Urothelium cell line (cell line): Measurements from ENCODE around the gene ABCA8.

Source experiments
- DNase-seq: peaks from one replicate; pipeline ENCODE4 v3.0.0; 2011; ENCODE audit warnings: low spot score, mixed read lengths
- FAIRE-seq: peaks from 2 replicates; lab custom pipeline; 2011; peaks lifted over from hg19 to GRCh38; lab: Jason Lieb, UNC

The ABCA8 gene

GRCh38 chr17:68870161-68870826, 84.9 kb downstream of the ABCA8 start:
- no peak for FAIRE-seq
- no peak for DNase-seq

- DNase-seq (peak; percentile 18), FAIRE-seq (no peak)
Observed at GRCh38 chr17:68868708-68869107, 86.5 kb downstream of the ABCA8 start.

GRCh38 chr17:68867759-68868516, 87.3 kb downstream of the ABCA8 start:
- no peak for DNase-seq

GRCh38 chr17:68865584-68865983, 89.6 kb downstream of the ABCA8 start:
- DNase-seq (no peak), FAIRE-seq (no peak)

More at GRCh38 chr17:68867759-68868516, 87.3 kb downstream of the ABCA8 start:
- FAIRE-seq: no peak

GRCh38 chr17:68863091-68863652, 92.0 kb downstream of the ABCA8 start:
- no peak for FAIRE-seq
- DNase-seq: no peak

GRCh38 chr17:68861602-68862001, 93.6 kb downstream of the ABCA8 start:
- DNase-seq (no peak), FAIRE-seq (no peak)

- FAIRE-seq (no peak), DNase-seq (no peak)
Observed at GRCh38 chr17:68860941-68861340, 94.3 kb downstream of the ABCA8 start.

- FAIRE-seq (no peak), DNase-seq (no peak)
Observed at GRCh38 chr17:68854452-68854851, 100.7 kb downstream of the ABCA8 start.

GRCh38 chr17:68853439-68853838, 101.8 kb downstream of the ABCA8 start:
- FAIRE-seq: no peak
- DNase-seq: no peak

- FAIRE-seq: no peak
Observed at GRCh38 chr17:68853036-68853435, 102.2 kb downstream of the ABCA8 start.

GRCh38 chr17:68851890-68852289, 103.3 kb downstream of the ABCA8 start:
- no peak for FAIRE-seq
- no peak for DNase-seq

More at GRCh38 chr17:68853036-68853435, 102.2 kb downstream of the ABCA8 start:
- no peak for DNase-seq

- no peak for FAIRE-seq
- DNase-seq: no peak
Observed at GRCh38 chr17:68850749-68851510, 104.3 kb downstream of the ABCA8 start.

- FAIRE-seq: no peak
- no peak for DNase-seq
Observed at GRCh38 chr17:68849673-68850610, 105.2 kb downstream of the ABCA8 start.

- FAIRE-seq: no peak
- DNase-seq: no peak
Observed at GRCh38 chr17:68847711-68848110, 107.5 kb downstream of the ABCA8 start.

GRCh38 chr17:68843522-68843921, 111.7 kb downstream of the ABCA8 start:
- DNase-seq (no peak), FAIRE-seq (no peak)

- no peak for FAIRE-seq
Observed at GRCh38 chr17:68840073-68840472, 115.1 kb downstream of the ABCA8 start.

GRCh38 chr17:68835071-68835470, 120.1 kb downstream of the ABCA8 start:
- DNase-seq (no peak), FAIRE-seq (no peak)

More at GRCh38 chr17:68840073-68840472, 115.1 kb downstream of the ABCA8 start:
- no peak for DNase-seq

- FAIRE-seq (no peak), DNase-seq (no peak)
Observed at GRCh38 chr17:68834328-68834836, 120.8 kb downstream of the ABCA8 start.

- DNase-seq (no peak), FAIRE-seq (no peak)
Observed at GRCh38 chr17:68832109-68832802, 122.9 kb downstream of the ABCA8 start.
